ENCODE data around the gene PHOSPHO2. TPM values are rescaled to one million over a fixed set of nuclear protein-coding genes. Genes with fewer than 3 reads are reported as not detected.

Gene PHOSPHO2
- total and polyA plus RNA-seq, 9 of the 15 experiments (the other 6 are each of a cell fraction or from before 2014, with no cell fraction given), result 7.8 to 19.1 (median 11.7) TPM

DNA sequence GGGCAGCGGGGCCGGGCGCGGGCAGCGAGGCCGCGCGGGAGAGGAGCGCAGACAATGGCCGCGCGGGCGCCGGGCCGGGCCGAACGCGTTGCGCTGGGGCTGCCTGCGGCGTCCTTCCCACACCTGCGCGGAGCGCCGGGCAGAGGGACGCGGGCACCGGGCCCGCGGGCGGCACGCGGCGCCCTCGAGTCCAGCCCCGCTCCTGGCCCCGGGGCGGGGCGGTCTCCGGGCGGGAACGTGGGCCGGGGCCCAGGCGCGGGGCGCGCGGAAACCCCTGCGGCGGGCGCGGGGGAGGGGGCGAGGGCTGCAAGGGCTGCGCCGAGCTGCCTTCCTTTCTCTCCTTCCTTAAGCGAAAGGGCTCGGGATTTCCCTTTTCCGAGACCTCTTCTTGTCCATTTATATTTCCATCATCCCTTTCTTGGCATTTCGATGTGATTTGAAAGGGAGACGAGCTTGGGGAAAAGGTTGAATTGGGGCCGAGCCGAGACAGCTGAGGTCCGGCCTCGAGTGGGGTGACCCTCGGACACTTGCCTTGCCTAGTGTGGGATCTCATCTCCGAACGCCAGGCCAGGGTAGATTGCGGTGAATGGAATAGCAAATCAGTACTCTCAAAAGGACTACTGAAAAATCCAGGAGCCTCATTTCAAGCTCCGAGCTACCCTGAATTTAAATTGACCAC is 40.0 kb downstream of the PHOSPHO2 start (continued):
- TF ChIP-seq ZBTB40 (IDR thresholded peaks at IDR 0.05), result peak; percentile 59
- no peak for TF ChIP-seq ZBTB40 (CRISPR knock-in tag; IDR thresholded peaks at IDR 0.05)
- peak; percentile 8 for TF ChIP-seq L3MBTL2 (IDR thresholded peaks at IDR 0.05)
- peak; percentile 35; the same call in 1 of the 2 replicates for TF ChIP-seq ERF (CRISPR knock-in tag; IDR thresholded peaks at IDR 0.05)
- TF ChIP-seq THAP12 (CRISPR knock-in tag; IDR thresholded peaks at IDR 0.05), result 0 out of 2 replicates have a peak, but pooled peaks have one; percentile 2
- TF ChIP-seq RB1 (IDR thresholded peaks at IDR 0.05; ENCODE audit: low read depth), result peak; percentile 73; the same call in 1 of the 2 replicates
- TF ChIP-seq, protein P1, sequence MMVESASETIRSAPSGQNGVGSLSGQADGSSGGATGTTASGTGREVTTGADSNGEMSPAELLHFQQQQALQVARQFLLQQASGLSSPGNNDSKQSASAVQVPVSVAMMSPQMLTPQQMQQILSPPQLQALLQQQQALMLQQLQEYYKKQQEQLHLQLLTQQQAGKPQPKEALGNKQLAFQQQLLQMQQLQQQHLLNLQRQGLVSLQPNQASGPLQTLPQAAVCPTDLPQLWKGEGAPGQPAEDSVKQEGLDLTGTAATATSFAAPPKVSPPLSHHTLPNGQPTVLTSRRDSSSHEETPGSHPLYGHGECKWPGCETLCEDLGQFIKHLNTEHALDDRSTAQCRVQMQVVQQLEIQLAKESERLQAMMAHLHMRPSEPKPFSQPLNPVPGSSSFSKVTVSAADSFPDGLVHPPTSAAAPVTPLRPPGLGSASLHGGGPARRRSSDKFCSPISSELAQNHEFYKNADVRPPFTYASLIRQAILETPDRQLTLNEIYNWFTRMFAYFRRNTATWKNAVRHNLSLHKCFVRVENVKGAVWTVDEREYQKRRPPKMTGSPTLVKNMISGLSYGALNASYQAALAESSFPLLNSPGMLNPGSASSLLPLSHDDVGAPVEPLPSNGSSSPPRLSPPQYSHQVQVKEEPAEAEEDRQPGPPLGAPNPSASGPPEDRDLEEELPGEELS (CRISPR knock-in tag; IDR thresholded peaks at IDR 0.05; ENCODE audit: borderline replicate concordance), result no peak
- TF ChIP-seq ZNF79 (CRISPR knock-in tag; IDR thresholded peaks at IDR 0.05; ENCODE audit: low read depth), result no peak
- TF ChIP-seq YY1 (IDR thresholded peaks at IDR 0.05; ENCODE audit: borderline replicate concordance in 1 of 3, control insufficient read depth in 1 of 3, extremely low read depth in 1 of 3, insufficient read depth in 3 of 3, insufficient read length in 1 of 3, insufficient replicate concordance in 2 of 3, low read depth in 1 of 3, low read length in 2 of 3), result peak; percentile 22 to 82 (median 58)
- TF ChIP-seq HDAC1 (IDR thresholded peaks at IDR 0.05), result peak in 1 of 2 experiments; percentile 44; a peak in 1 of 4 replicates
- peak; percentile 92 for TF ChIP-seq ZBTB7A (IDR thresholded peaks at IDR 0.05; ENCODE audit: borderline replicate concordance, control insufficient read depth, low read depth, low read length)
- TF ChIP-seq FOXK2 (conservative IDR thresholded peaks at IDR 0.05 in 1 of 2, IDR thresholded peaks at IDR 0.05 in 1 of 2; ENCODE audit: low read depth in 2 of 2), result no peak
